Measurements from ENCODE around the gene MYRIP.

The MYRIP gene

DNA sequence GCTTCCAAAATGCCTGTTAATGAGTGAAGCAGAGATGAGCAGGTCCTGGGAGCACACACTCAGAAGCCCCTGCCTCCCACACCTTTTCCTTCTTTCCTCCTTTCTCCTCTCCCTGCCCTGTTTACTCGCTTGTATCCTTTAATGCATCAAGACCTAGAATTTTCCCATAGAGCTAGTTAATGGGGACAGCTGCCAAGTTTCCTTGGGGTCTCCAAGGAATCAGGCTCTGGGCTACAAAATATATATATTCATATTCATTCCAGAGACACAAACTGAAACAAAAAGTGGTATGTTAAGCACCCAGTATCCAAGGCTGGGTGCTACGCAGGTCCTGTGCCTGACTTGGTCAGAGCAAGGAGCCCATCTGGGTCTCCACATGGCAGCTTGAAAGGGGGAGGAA, 235.6 kb downstream of the MYRIP start:
- Histone ChIP-seq H3K9ac (ENCODE audit: insufficient read length) (no peak overlapping the region), H3K9me3 (ENCODE audit: low read depth, low read length) (no peaks in the 10 kb centered on the region), H3K4me3 (no peak overlapping the region), H3K27ac (no peak overlapping the region), H3K36me3 (ENCODE audit: insufficient read depth, low read length) (no peaks in the 10 kb centered on the region)
- TF ChIP-seq FOXP2 (optimal IDR thresholded peaks at IDR 0.05; ENCODE audit: control extremely low read depth, extremely low read length, insufficient read depth): no peak
- TF ChIP-seq EZH2 (IDR thresholded peaks at IDR 0.05): no peak
- TF ChIP-seq POLR2AphosphoS5 (IDR thresholded peaks at IDR 0.05; ENCODE audit: borderline replicate concordance, low read depth, low read length): no peak
- DNase-seq (ENCODE audit: low read depth, low spot score): no peak

DNA sequence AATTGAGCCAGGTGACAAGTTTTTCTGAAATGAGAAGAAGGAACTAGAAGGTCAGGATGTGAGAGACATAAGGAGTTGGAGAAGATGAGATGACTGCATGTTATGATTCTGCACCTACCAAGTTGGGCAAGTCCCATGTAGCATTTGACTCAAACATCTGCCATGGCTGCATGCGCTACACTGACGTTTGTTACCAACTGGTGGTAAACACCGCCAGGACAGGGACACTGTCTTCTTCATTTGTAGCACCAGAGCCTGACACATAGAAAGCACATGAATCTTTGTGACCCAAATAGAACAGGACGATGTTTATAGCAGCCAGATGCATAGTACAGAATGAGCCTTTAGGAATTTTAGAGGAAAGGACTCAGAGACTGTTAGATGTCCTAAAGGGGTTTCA, 236.7 kb downstream of the MYRIP start:
- DNase-seq (ENCODE audit: low read depth, low spot score): no peak
- H3K9me3 ChIP-seq (ENCODE audit: low read depth, low read length): no peaks in the 10 kb centered on the region
- H3K9ac ChIP-seq (ENCODE audit: insufficient read length): no peak overlapping the region
- no peaks in the 10 kb centered on the region for H3K36me3 ChIP-seq (ENCODE audit: insufficient read depth, low read length)
- no peak for TF ChIP-seq POLR2AphosphoS5 (IDR thresholded peaks at IDR 0.05; ENCODE audit: borderline replicate concordance, low read depth, low read length)
- no peak for TF ChIP-seq FOXP2 (optimal IDR thresholded peaks at IDR 0.05; ENCODE audit: control extremely low read depth, extremely low read length, insufficient read depth)
- TF ChIP-seq EZH2 (IDR thresholded peaks at IDR 0.05): no peak
- no peak overlapping the region for H3K4me3 ChIP-seq
- no peak overlapping the region for H3K27ac ChIP-seq

DNA sequence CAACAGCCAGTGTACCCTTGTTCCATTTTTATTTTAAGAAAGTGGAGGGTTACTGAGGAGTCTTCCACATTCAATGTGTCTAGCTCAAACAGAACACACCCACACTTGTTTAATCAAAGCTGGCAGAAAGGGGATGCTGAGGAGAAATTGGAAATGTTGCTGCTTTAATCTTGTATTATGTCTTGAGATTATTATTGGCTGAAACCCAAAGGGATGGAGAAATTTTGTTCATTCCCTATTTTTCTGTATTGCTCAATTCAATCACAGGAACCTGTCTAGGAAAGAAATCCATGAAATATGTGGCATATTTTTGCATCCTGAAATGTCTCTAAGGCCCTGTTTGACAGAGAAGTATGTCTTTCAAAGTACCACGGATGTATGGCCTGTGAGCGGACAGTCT, 238.0 kb downstream of the MYRIP start:
- H3K36me3 ChIP-seq (ENCODE audit: insufficient read depth, low read length): no peaks in the 10 kb centered on the region
- no peak overlapping the region for H3K27ac ChIP-seq
- no peak for TF ChIP-seq POLR2AphosphoS5 (IDR thresholded peaks at IDR 0.05; ENCODE audit: borderline replicate concordance, low read depth, low read length)
- no peak for TF ChIP-seq FOXP2 (optimal IDR thresholded peaks at IDR 0.05; ENCODE audit: control extremely low read depth, extremely low read length, insufficient read depth)
- no peak for TF ChIP-seq EZH2 (IDR thresholded peaks at IDR 0.05)
- H3K9ac ChIP-seq (ENCODE audit: insufficient read length): no peak overlapping the region
- H3K9me3 ChIP-seq (ENCODE audit: low read depth, low read length): no peaks in the 10 kb centered on the region
- no peak overlapping the region for H3K4me3 ChIP-seq
- DNase-seq (ENCODE audit: low read depth, low spot score): no peak

DNA sequence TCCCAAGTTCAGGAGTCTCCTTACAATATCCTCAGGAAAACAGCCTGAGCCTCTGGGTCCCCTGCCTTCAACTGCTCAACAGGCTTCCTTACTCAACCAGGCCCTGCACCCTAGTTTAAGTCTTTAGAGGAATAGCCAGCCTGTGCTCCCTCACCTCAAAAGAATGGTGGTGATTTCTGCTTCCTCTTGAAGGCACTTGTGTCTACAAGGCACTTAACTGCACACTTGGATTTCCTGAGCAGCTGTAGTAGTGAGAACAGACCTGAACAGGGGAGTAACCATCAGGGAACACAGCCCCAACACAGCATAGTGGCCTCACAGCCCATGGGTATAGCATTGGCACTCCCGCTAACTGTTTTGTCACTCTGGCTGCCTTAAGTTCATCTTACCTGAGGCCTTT, 244.3 kb downstream of the MYRIP start:
- H3K36me3 ChIP-seq (ENCODE audit: insufficient read depth, low read length): no peaks in the 10 kb centered on the region
- no peaks in the 10 kb centered on the region for H3K9me3 ChIP-seq (ENCODE audit: low read depth, low read length)
- TF ChIP-seq POLR2AphosphoS5 (IDR thresholded peaks at IDR 0.05; ENCODE audit: borderline replicate concordance, low read depth, low read length) (no peak), FOXP2 (optimal IDR thresholded peaks at IDR 0.05; ENCODE audit: control extremely low read depth, extremely low read length, insufficient read depth) (no peak), EZH2 (IDR thresholded peaks at IDR 0.05) (no peak)
- H3K4me3 ChIP-seq: no peak overlapping the region
- H3K9ac ChIP-seq (ENCODE audit: insufficient read length): no peak overlapping the region
- H3K27ac ChIP-seq: no peak overlapping the region
- DNase-seq (ENCODE audit: low read depth, low spot score): no peak

DNA sequence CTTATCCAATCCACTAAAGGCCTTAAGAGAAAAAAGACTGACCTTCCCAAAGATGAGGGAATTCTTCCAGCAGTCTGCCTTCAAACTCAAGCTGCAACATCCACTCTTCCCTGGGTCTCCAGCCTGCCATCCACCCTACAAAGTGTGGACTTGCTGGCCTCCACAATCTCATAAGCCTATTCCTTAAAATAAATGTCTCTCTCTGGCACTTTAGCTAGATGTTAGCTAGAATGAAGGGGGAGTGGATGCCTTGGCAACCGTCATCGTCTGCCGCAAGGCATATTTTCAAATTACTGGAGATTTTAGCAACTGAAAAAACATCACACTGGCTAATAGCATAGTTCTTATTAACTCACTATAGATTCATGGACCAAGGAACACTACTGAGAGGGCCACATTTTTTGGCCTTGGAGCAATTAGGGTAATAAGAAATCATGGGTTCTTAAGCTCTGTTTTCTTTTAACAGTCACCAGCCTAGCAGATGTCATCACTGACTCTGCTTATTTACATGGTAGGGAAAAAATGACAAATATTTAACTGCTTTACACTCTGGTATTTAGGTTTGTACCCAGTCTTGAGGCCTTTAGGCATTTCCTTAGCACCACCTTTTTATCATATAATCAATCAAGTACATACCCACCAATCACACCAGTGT, 245.3 kb downstream of the MYRIP start:
- TF ChIP-seq POLR2AphosphoS5 (IDR thresholded peaks at IDR 0.05; ENCODE audit: borderline replicate concordance, low read depth, low read length): no peak
- no peak for TF ChIP-seq FOXP2 (optimal IDR thresholded peaks at IDR 0.05; ENCODE audit: control extremely low read depth, extremely low read length, insufficient read depth)
- no peak for TF ChIP-seq EZH2 (IDR thresholded peaks at IDR 0.05)
- no peak for DNase-seq (ENCODE audit: low read depth, low spot score)
- Histone ChIP-seq H3K9ac (ENCODE audit: insufficient read length) (no peak overlapping the region), H3K9me3 (ENCODE audit: low read depth, low read length) (no peaks in the 10 kb centered on the region), H3K27ac (no peak overlapping the region), H3K36me3 (ENCODE audit: insufficient read depth, low read length) (no peaks in the 10 kb centered on the region), H3K4me3 (no peak overlapping the region)

DNA sequence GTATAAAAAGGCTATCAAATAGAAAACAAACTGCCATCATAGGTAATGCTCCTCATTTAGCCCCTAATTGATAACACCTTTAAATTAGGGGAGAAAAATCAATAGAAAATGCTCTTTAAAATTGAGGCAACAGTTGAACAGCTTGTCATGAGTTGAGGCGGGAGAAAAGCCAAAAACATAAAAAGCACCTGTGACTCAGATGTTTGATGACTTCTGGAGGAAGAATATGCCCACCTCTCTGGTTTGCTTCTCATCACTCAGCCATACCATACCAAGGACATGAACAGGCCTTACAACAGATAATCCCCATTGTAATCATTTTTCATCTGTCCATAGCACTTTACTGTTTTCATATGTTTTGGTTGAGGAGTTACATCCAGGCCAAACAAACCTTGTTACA, 246.0 kb downstream of the MYRIP start:
- no peaks in the 10 kb centered on the region for H3K9me3 ChIP-seq (ENCODE audit: low read depth, low read length)
- no peak for DNase-seq (ENCODE audit: low read depth, low spot score)
- H3K9ac ChIP-seq (ENCODE audit: insufficient read length): no peak overlapping the region
- TF ChIP-seq FOXP2 (optimal IDR thresholded peaks at IDR 0.05; ENCODE audit: control extremely low read depth, extremely low read length, insufficient read depth) (no peak), POLR2AphosphoS5 (IDR thresholded peaks at IDR 0.05; ENCODE audit: borderline replicate concordance, low read depth, low read length) (no peak), EZH2 (IDR thresholded peaks at IDR 0.05) (no peak)
- no peak overlapping the region for H3K4me3 ChIP-seq
- H3K36me3 ChIP-seq (ENCODE audit: insufficient read depth, low read length): no peaks in the 10 kb centered on the region
- no peak overlapping the region for H3K27ac ChIP-seq

DNA sequence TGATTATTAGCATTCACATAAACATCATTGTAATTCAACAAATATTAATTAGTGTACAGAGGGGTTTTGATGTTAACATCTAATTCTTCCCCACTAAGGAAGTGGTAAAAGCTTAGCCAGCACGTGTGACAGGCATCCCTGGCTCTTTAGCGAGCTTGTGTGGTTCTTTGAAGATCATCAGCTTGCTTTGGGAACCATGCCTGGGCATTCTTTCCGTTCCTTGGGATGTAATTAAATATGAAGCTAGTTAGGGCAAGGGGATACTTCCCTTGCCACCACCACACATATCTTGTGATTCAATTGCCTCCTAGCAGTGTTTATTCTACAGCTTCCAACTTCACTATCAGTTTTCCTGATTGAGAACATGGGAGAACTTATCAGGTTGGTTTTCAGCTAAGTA, 246.5 kb downstream of the MYRIP start:
- Histone ChIP-seq H3K9ac (ENCODE audit: insufficient read length) (no peak overlapping the region), H3K4me3 (no peak overlapping the region), H3K9me3 (ENCODE audit: low read depth, low read length) (no peaks in the 10 kb centered on the region), H3K36me3 (ENCODE audit: insufficient read depth, low read length) (no peaks in the 10 kb centered on the region), H3K27ac (no peak overlapping the region)
- no peak for DNase-seq (ENCODE audit: low read depth, low spot score)
- TF ChIP-seq POLR2AphosphoS5 (IDR thresholded peaks at IDR 0.05; ENCODE audit: borderline replicate concordance, low read depth, low read length) (no peak), EZH2 (IDR thresholded peaks at IDR 0.05) (no peak), FOXP2 (optimal IDR thresholded peaks at IDR 0.05; ENCODE audit: control extremely low read depth, extremely low read length, insufficient read depth) (no peak)

DNA sequence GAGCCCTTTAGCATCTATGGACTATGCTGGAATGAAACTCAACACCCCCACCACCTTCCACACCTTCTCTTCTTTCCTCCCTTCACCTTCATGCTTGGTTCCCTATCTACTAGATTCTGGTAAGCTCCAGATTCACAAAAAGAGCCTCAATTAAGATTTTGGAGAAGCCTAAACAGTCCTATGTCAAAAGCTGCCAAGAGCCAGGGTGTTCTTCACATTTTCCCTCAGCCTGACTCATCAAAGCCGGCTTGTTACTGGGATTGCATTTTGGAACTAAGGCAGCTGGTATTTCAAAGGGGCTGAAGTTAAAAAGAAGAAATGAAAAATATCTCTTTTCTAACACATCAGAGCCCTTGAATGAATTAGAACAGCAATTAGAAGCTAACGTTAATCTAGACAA, 247.7 kb downstream of the MYRIP start:
- TF ChIP-seq POLR2AphosphoS5 (IDR thresholded peaks at IDR 0.05; ENCODE audit: borderline replicate concordance, low read depth, low read length): no peak
- no peak for TF ChIP-seq EZH2 (IDR thresholded peaks at IDR 0.05)
- TF ChIP-seq FOXP2 (optimal IDR thresholded peaks at IDR 0.05; ENCODE audit: control extremely low read depth, extremely low read length, insufficient read depth): no peak
- H3K36me3 ChIP-seq (ENCODE audit: insufficient read depth, low read length): no peaks in the 10 kb centered on the region
- DNase-seq (ENCODE audit: low read depth, low spot score): no peak
- H3K9ac ChIP-seq (ENCODE audit: insufficient read length): no peak overlapping the region
- H3K4me3 ChIP-seq: no peak overlapping the region
- no peaks in the 10 kb centered on the region for H3K9me3 ChIP-seq (ENCODE audit: low read depth, low read length)
- no peak overlapping the region for H3K27ac ChIP-seq

DNA sequence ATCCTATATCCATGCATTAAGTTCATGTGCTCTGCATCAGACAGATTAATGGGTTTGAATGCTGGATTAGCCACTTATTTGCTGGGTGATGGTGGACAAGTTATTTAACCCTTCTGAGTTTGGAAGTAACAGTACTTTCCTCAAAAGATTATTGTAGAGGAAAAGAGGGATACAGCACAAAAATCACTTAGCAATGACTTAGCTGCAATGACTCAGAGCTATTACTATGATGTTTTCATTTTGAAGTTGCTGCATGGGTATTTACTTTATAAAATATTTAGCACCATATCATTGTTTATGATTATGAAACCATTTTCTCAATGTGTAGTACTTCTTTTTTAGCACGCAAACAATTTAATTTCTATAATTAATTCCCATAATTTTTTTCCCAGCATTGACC, 248.4 kb downstream of the MYRIP start:
- Histone ChIP-seq H3K36me3 (ENCODE audit: insufficient read depth, low read length) (no peaks in the 10 kb centered on the region), H3K27ac (no peak overlapping the region), H3K9ac (ENCODE audit: insufficient read length) (no peak overlapping the region), H3K9me3 (ENCODE audit: low read depth, low read length) (no peaks in the 10 kb centered on the region), H3K4me3 (no peak overlapping the region)
- no peak for TF ChIP-seq EZH2 (IDR thresholded peaks at IDR 0.05)
- TF ChIP-seq FOXP2 (optimal IDR thresholded peaks at IDR 0.05; ENCODE audit: control extremely low read depth, extremely low read length, insufficient read depth): no peak
- TF ChIP-seq POLR2AphosphoS5 (IDR thresholded peaks at IDR 0.05; ENCODE audit: borderline replicate concordance, low read depth, low read length): no peak
- no peak for DNase-seq (ENCODE audit: low read depth, low spot score)
